ENCODE results near the gene UBAP2L.

GRCh38 chr1:154270833-154271232 lies 50.1 kb downstream of the UBAP2L start:
- TF ChIP-seq CTCF (IDR thresholded peaks at IDR 0.05) (no peak), POLR2A (IDR thresholded peaks at IDR 0.05) (no peak)

Data from thyroid gland (tissue), 4 donors.